NOMO-1 (cell line): ENCODE results near the gene IPP.
"Not testable (repeated sequence)": the region's sequence is repeated elsewhere in the genome, so short reads cannot be mapped to it uniquely, and the experiment has no call there.

Experiments used
- DNase-seq, 2 experiments: peaks; one replicate each; lab custom pipeline; 2025; ENCODE audit not compliant: unreplicated experiment in 2 of 2; lab: John Stamatoyannopoulos, UW

The IPP gene

DNA sequence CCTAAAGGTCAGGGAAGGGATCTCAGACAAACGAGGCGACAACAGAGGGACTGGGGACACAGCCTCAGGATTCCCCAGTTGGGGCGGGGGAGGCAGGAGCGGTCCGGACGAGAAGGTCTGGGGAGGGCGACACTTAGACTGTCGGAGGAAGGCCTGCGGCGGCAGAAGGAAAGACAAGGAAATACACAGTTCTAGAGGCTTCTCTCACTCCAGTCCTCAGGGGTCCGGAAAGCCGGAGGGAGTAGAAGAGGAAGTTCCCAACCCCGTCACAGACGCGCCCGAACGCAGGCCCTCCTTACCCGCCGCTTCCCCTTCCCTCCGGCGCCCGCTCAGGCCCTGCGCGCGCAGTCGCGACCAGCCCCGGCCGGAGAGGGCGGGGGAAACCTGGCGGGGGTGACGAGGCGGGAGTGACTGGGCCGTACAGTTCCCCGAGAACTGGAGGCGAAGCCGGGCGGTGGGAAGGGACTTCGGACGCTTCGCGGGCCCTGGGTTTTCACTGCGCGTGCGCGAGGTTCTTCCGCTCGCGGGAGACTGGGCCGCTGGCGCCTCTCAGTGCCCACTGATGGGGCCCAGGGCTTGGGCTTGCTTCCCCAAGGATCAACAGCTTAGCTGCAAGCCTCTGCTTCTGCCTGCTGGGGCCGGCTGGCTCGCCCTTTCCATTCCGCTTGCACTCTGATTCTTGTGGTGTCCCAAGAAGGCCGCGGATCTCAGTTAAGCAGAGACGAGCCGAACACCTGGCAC is at the start of gene IPP:
TSS of gene IPP (minus strand) at position 356 of the 741 bp plus-strand sequence. CDS start 4,242 bp downstream, outside the sequence.
- DNase-seq, result peak; percentile 97

DNA sequence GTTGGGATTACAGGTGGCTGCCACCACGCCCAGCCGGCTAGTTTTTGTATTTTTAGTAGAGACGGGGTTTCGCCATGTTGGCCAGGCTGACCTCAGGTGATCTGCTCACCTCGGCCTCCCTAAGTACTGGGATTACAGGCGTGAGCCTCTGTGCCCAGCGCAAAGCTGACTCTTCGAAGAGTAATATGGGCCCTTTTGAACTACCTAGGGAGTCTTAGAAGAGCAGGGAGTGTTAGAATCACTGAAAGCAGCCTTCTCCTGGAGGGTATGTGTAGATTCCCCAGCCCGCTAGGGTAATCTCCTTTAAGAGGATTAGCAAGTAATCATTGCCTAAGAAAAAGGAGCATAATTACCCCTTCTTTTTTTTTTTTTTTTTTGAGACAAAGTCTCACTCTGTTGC is 46.5 kb upstream of the IPP start:
- no peak for DNase-seq

DNA sequence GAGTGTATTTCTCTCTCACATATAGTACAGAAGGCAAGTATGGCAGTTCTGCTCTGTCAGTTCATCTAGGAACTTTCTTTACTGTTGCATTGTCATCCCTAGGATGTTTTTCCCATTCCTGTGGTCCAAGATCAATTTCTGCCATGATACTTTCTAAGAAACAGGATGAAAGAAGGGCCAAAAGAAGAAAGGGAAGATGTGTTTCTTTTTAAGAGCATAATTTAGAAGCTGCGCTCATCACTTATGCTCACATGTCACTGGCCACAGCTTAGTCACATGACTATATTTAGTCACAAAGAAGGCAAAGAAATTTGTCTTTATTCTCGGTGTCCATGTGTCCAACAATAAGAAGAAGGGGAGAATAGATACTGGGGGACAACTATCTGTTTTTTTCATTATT is 45.9 kb upstream of the IPP start:
- DNase-seq, result no peak

DNA sequence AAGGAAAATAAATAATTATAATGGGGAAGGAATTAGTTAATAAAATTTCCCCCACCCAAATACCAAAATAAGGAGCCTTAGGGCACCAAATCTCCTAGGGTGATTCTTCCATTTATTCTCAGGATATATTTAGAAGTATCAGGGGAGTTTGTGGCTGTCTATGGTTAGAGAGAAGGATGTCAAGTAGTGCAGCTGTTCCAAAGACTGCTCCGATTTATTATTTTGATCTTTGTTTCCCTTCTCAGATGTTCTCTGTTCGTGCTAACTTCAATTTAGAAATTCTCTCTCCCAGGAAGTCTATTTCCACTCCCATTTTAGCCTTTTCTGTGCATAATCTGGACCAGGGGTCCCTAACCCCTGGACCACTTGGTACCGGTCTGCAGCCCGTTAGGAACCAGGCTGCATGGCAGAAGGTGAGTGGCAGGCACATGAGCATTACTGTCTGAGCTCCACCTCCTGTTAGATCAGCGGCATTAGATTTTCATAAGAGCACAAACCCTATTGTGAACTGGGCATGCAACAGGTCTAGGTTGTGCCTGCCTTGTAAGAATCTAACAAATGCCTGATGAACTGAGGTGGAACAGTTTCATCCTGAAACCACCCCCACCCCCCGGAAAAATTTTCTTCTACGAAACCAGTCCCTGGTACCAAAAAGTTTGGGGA is 43.6 kb upstream of the IPP start:
- no peak for DNase-seq

DNA sequence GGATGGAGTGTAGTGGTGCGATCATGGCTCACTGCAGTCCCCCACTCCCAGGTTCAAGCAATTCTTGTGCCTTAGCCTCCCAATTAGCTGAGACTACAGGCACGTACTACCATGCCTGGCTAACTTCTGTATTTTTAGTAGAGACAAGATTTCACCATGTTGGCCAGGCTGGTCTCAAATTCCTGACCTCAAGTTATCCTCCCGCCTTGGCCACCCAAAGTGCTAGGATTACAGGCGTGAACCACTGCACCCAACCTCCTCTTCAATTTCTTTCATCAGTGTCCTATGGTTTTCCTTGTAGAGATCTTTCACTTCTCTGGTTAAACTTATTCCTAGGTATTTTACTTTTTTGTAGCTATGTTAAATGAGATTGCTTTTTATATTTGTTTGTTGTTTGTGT is 42.3 kb upstream of the IPP start:
- no peak for DNase-seq

DNA sequence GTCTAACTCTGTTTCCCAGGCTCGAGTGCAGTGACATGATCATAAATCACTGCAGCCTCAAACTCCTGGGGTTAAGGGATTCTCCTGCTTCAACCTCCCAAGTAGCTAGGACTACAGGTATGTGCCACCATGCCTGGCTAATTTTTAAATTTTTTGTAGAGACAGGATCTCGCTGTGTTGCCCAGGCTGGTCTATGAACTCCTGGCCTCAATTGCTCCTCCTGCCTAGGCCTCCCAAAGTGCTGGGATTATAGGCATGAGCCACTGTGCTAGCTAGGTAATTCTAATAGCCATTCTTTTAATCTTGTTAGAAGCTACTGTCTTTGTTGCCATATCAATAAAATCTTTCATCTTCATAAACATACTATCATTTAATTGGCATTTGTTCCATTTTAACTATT is 39.1 kb upstream of the IPP start:
- DNase-seq, result no peak

DNA sequence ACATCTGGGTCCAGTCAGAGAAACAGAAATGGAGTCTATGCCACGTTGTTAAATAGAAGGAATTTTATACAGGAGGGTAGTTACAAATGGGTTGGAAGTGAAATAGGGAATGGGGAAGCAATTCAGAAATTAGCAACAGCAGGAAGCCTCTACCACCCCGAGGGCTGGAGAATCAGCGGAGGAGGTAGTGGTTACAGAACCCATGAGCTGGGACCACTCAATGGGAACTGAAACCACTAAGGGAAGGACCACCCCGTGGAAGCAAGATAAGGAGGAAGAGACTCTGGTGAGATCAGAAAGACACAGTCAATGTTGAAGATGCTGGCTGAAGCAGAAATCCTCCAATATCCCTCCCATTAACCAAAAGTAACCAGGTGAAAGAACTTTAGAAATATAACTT is 37.5 kb upstream of the IPP start:
- DNase-seq, result peak; percentile 46 to 80

DNA sequence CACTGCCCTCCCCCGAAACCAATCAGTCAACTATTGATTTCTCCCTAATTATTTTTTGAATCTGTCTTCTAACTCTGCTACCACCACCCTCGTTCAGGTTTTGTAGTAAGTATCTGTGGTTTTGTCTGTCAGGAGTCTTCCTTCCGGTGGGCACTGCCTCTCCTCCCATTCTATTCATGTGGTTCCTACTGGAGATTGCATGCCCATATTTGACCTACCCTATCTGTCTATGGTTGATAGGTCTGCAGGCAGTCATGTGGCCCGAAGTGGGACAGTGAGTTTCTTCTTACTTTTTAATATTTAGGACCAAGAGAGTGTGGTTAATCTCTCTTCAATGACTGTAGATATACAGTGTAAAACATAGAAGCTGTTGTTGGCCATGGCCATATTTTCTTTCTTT is 35.1 kb upstream of the IPP start:
- DNase-seq, result peak; percentile 24 to 50

DNA sequence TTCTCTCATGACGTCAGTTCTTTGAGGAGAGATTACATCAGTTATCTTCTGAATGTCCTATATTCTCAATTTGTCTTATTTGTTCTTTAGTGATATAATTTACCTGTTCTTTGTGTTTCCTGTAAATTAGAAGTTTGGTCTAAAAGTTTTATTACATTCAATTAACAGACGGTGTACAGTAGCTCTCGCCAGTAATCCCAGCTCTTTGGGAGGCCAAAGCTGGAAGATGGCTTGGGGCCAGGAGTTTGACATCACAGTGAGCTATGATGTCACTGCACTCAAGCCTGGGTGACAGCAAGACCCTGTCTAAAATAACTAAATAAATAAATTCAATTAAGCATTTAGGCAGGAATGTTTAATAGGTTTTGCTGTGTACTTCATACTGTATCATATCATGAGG is 25.3 kb upstream of the IPP start:
- no peak for DNase-seq

DNA sequence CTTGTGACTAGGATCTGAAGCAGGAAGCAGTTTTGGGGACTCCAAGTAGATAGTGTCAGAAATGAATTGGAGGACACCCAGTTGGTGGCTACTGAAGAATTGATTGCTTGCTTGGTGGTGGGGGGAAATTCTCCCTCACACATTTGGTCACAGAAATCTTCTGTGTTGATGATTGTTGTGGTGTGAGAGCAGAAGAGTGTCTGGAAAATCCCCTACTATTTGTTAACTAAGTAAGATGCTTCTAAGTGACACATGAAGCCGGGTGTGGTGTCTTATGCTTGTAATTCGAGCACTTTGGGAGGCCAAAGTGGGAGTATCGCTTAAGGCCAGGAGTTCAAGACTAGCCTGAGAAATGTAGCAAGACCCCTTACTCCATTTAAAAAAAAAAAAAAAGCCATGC is 22.5 kb upstream of the IPP start:
- DNase-seq, result no peak

DNA sequence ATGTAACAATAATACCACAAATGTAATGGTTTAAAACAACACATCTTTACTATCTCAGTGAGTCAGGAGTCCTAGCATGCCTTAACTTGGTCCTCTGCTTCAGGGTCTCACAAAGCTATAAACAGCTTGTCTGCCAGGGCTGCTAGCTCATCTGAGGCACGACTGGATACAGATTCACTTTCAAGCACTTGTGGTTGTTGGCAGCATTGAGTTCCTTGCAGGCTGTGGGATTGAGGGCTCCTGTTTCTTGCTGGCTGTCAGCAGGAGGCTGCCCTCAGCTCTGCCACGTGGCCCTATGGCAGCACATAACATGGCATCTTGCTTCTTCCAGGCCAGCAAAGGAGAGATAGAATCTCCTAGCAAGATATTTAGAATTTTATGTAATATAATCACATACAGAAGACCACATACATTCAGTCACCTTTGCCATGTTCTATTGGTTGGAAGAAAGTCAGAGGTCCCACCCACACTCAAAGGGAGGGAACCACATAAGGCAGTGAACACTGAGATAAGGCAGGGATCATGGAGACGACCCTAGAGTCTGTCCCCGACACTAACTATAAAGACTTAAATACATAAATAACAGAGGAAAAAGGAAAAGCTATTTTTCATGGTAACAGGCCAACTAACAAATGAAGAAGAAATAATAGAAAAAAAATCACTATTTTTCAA is 18.9 kb upstream of the IPP start:
- DNase-seq, result no peak

DNA sequence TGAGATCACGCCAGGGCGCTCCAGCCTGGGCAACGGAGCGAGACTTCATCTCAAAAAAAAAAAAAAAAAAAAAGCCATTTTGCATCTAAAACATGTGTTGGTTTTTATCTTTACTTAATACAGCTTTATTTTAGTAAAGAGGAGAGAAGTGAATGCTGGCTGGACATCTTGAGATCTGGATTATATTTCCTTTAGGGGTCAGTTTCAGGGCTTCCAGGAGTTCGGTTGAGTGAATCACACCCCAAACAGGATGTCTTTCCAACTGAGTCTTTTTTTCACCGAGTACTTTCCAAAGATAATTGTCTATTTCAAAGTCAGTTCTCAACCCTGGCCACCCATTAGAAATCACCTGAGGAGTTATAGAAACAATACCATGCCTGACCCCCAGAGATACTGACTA is 16.6 kb upstream of the IPP start:
- no peak for DNase-seq

DNA sequence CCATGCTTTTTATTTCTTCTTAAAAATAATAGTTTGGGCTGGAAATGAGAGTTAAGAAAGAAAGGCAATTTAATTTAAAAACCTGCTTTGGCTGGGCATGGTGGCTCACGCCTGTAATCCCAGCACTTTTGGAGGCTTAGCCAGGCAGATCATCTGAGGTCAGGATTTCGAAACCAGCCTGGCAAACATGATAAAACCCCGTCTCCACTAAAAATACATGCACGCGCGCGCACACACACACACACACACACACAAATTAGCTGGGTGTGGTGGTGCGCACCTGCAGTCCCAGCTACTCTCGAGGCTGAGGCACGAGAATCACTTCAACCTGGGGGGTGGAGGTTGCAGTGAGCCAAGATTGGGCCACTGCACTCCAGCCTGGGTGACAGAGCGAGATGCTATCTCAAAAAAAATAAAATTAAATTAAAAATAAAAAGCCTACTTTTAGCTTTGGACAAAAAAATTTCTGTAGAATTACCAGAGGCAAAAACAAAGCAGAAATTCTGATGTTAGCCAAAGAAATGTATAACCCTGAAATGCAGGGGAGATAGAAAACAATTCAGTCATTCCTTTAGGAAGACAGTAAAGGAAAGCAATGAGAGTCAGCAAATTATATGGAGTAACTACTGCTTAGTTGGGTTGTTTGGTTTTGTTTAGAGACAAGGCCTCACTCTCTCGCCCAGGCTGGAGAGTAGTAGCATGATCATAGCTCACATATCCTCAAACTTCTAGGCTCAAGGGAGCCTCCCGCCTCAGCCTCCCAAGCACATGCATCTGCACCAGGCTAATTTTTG is 15.7 kb upstream of the IPP start:
- no peak for DNase-seq

DNA sequence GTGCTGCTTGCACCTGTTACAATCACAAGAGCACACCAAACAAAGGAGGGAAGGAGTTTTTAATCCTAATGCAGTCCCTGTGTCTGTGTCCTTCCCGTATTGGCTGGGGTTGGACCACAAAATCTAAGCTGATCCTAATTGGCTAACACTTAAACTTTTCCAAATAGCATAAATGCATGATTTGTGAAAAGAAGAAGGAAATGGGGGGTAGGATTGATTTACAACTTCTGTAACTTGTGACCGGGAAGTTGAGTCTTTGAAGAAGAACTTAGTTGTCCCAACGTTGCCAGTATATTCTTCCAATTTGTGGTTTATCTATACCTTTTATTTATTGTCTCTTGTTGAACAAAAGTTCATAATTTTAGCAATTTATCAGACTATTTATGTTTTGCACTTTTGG is 11.8 kb upstream of the IPP start:
- DNase-seq, result peak; percentile 5 to 30

DNA sequence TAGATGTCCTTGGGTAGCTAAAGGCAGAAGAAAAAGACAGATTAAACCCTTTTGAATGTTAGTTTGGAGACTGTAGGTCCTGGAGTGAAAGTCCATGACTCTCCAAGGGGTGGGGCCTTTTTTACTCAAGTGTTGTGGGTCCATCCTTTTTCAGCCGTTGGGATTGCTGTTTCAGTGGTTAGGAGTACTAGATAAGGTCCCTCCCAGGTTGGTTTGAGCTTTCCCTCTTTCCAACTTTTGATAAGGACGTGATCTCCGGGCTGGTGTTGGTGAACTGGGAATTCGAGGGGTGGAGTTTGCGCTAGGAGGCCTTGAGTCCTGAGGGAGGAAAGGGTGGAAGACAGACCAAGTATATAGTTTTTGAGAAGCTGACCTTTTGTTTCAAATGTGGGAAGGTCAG is 5.2 kb upstream of the IPP start:
- DNase-seq, result no peak

DNA sequence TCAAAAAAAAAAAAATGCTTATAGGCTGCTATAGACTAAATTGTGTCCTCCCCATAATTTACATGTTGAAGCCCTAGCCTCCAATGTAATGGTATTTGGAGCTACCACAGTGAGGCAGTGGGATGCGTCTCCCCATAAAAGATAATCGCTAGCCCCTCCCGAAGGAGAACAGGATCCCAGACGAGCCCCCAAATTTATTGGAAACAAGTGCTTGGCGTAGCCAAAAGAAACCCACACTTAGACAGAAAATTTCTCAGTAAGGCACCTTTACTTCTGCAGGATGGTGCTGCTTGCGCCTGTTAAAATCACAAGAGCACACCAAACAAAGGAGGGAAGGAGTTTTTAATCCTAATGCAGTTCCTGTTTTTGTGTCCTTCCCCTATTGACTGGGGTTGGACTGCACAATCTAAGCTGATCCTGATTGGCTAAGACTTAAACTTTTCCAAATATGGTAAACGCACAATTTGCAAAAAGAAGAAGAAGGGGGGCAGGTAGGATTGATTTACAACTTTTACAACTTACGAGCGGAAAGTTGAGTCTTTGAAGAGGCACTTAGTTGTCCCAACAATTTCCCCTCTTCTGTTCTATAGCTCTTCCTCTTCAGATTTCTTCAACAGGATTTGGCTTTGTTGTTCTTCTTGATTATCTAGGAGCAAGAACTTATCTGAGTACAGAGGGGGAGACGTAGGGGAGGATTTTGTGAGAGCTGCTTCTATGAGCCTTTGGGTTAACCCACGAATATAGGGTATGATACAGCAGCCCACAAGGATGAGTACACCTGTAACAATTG is 3.0 kb upstream of the IPP start:
- peak; percentile 22 to 49 for DNase-seq

DNA sequence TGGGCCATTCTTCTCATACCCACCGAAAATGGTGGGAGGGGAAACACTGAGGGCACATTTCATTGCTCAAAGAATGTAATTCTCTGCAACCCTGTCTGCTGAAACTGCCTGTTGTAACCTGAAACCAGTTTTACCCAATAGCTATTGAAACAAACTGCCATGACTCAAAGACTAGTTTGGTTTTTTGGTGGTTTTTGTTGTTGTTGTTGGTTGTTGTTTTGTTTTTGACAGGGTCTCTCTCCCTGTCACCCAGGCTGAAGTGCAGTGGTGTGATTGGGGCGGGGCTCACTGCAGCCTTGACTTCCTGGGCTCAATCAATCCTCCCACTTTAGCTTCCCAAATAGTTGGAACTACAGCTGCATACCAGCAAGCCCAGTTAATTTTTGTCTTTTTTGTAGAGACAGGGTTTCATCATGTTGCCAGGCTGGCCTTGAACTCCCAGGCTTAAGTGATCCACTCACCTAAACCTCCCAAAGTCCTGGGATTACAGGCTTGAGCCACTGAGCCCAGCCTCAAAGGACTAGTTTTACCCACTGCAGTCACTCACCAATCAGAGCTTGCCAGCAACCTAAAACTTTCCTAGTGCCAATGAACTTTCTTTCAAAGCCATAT is 2.1 kb upstream of the IPP start:
- no peak for DNase-seq

DNA sequence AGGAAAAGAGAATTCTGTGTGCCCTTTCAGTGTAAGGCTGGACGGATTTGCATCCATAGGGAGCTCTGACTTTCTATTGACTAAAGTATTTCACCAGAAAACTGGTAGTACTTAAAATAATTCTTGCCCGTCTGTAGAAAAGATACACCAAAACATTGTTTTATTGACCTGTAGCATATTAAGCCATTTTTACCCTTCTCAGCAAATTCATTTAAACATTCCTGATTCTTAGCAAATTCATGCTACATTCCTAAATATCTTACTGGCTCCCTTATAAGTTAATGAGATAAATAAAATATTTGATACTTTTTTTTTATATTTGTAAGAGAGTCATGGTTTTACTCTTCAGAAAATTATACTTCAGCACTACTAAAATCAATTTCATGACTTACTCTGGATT is 1.6 kb upstream of the IPP start:
- no peak for DNase-seq

DNA sequence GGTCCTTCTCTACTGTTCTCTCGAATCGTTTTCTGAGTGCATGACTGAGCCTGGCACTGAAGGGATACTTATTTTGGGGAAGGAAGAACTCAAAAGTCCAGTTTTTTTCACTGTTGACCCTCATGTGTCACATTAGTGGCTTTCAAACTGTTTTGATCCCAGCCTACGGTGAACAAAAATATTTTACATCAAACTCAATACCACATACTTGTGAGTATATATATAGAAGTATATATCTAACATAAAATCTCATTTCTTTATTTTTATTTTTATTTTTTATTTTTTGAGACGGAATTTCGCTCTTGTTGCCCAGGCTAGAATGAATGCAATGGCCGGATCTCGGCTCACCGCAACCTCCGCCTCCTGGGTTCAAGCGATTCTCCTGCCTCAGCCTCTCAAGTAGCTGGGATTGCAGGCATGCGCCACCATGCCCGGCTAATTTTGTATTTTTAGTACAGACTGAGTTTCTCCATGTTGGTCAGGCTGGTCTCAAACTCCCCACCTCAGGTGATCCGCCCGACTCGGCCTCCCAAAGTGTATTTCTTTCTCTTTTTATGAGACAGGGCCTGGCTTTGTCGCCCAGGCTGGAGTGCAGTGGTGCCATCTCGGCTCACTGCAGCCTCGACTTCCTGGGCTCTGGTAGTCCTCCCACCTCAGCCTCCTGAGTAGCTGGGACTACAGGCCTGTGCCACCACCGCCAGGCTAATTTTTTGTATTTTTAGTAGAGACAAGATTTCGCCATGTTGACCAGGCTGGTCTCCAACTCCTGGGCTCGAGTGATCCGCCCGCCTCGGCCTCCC is 786 bp upstream of the IPP start:
- not testable (repeated sequence) for DNase-seq
